HCT116 (cell line): Measurements from ENCODE around the gene WDR5. TPM values are rescaled to one million over a fixed set of nuclear protein-coding genes. Genes with fewer than 3 reads are reported as not detected.

Experiments used
- ATAC-seq: fragments of 200-7000 bp; cut with Tn5 transposase; 2 replicates; pipeline ENCODE4 v1.9.1; 2020; ENCODE audit warnings: mild to moderate bottlenecking, moderate library complexity
- BruUV-seq: library from RNA; stranded (reverse); fragments of 400-500 nt; replicated peaks from 2 replicates; lab custom pipeline; 2021; lab: Mats Ljungman, UMichigan
- CTCF ChIA-PET: fragments of 300-600 bp; sonication (Branson Sonifier 250); formaldehyde crosslinking; loops from one replicate; lab custom pipeline; 2021; ENCODE audit warnings: antibody characterized with exemption; lab: Charles Lee
- POLR2A ChIA-PET: fragments of 300-600, 350-600 bp; sonication (Branson Sonifier 250); formaldehyde crosslinking; loops from one replicate; lab custom pipeline; 2021; ENCODE audit warnings: antibody characterized with exemption; lab: Charles Lee
- RAD21 ChIA-PET, 2 experiments: fragments of 300-600 bp; sonication (Branson Sonifier 250); formaldehyde crosslinking; loops; one replicate each; lab custom pipeline; 2023; ENCODE audit warnings: low total read pairs in 2 of 2; ENCODE audit not compliant: uncharacterized antibody in 2 of 2, unreplicated experiment in 2 of 2, low non-redundant PET in 1 of 2; lab: Charles Lee
- DNase-seq: peaks from one replicate; pipeline ENCODE4 v3.0.0-alpha.2; 2010; ENCODE audit warnings: low read depth, low spot score
- H2AFZ ChIP-seq: fragments of 200-600 bp; shearing (Covaris generic), sonication (generic); 2 replicates; pipeline ENCODE4 v1.6.1; 2017; ENCODE audit warnings: low read depth, mixed run types, mixed read lengths, antibody characterized with exemption, low read length; ENCODE audit not compliant: poor library complexity, severe bottlenecking
- H3K27ac ChIP-seq: 2 replicates; pipeline ENCODE4 v1.5.1; 2012; ENCODE audit warnings: low read depth, low read length
- H3K27me3 ChIP-seq: fragments of 200-600 bp; sonication (generic); 2 replicates; pipeline ENCODE4 v1.6.1; 2016; ENCODE audit warnings: mixed run types, low read length, mixed read lengths; ENCODE audit not compliant: insufficient read depth
- H3K36me3 ChIP-seq, 2 experiments: fragments of 200-500 bp in 1 of 2; fragments of 200-600 bp in 1 of 2; sonication (Bioruptor generic) in 1 of 2; sonication (generic) in 1 of 2; 2 replicates each; pipeline versions ENCODE4 v1.5.1 to v1.6.1; 2014 to 2016; ENCODE audit warnings: low read length in 2 of 2, inconsistent platforms in 1 of 2, mixed read lengths in 1 of 2, mixed run types in 1 of 2; ENCODE audit not compliant: insufficient read depth in 2 of 2, control insufficient read depth in 1 of 2
- H3K4me1 ChIP-seq, 2 experiments: fragments of 200-600 bp in 1 of 2; sonication (generic) in 1 of 2; 2 replicates each; pipeline versions ENCODE4 v1.5.1 to v1.6.1; 2012 to 2017; ENCODE audit warnings: low read length in 2 of 2, inconsistent platforms in 1 of 2, mild to moderate bottlenecking in 1 of 2, mixed read lengths in 1 of 2, mixed run types in 1 of 2, moderate library complexity in 1 of 2; ENCODE audit not compliant: insufficient read depth in 2 of 2, control insufficient read depth in 1 of 2
- H3K4me2 ChIP-seq: fragments of 200-600 bp; sonication (generic); 2 replicates; pipeline ENCODE4 v1.6.1; 2017; ENCODE audit warnings: mixed run types, low read length, mixed read lengths
- H3K4me3 ChIP-seq, 2 experiments: fragments of 200-600 bp in 1 of 2; sonication (generic) in 1 of 2; replicated peaks in 1 of 2; 2 replicates each; pipeline ENCODE4 v1.5.1; 2011 to 2016; ENCODE audit warnings: low read length in 2 of 2, control low read depth in 1 of 2, low read depth in 1 of 2, mild to moderate bottlenecking in 1 of 2, mixed read lengths in 1 of 2, mixed run types in 1 of 2
- H3K79me2 ChIP-seq: fragments of 200-600 bp; sonication (generic); 2 replicates; pipeline ENCODE4 v1.6.1; 2017; ENCODE audit warnings: mild to moderate bottlenecking, mixed run types, low read length, moderate library complexity, mixed read lengths; ENCODE audit not compliant: insufficient read depth
- H3K9ac ChIP-seq: fragments of 200-600 bp; sonication (generic); 2 replicates; pipeline ENCODE4 v1.6.1; 2016; ENCODE audit warnings: low read length, mixed read lengths
- H3K9me2 ChIP-seq: fragments of 200-600 bp; sonication (generic), shearing (Covaris generic); 2 replicates; pipeline ENCODE4 v1.6.1; 2017; ENCODE audit warnings: mixed run types, mild to moderate bottlenecking, moderate library complexity; ENCODE audit not compliant: insufficient read depth
- H3K9me3 ChIP-seq, 2 experiments: fragments of 200-500 bp in 1 of 2; fragments of 200-600 bp in 1 of 2; sonication (Bioruptor generic) in 1 of 2; sonication (generic) in 1 of 2; 2 replicates each; pipeline ENCODE4 v1.6.1; 2014 to 2017; ENCODE audit warnings: low read length in 2 of 2, mixed read lengths in 2 of 2, inconsistent platforms in 1 of 2, low read depth in 1 of 2, mild to moderate bottlenecking in 1 of 2, mixed run types in 1 of 2, moderate library complexity in 1 of 2; ENCODE audit not compliant: control insufficient read depth in 1 of 2, insufficient read depth in 1 of 2
- H4K20me1 ChIP-seq: fragments of 200-600 bp; sonication (generic), shearing (Covaris generic); 2 replicates; pipeline ENCODE4 v1.6.1; 2017; ENCODE audit warnings: mixed run types, mild to moderate bottlenecking, moderate library complexity; ENCODE audit not compliant: insufficient read depth
- ATF3 ChIP-seq: IDR thresholded peaks from 2 replicates; pipeline ENCODE4 v1.6.1; 2012
- CBX3 ChIP-seq: IDR thresholded peaks from 2 replicates; pipeline ENCODE4 v1.6.1; 2012; ENCODE audit warnings: low read depth
- CEBPB ChIP-seq: IDR thresholded peaks from 2 replicates; pipeline ENCODE4 v1.6.1; 2012; ENCODE audit warnings: low read depth
- CTCF ChIP-seq, 3 experiments: fragments of 200-600 bp in 1 of 3; sonication (generic) in 1 of 3; IDR thresholded peaks in 2 of 3; conservative IDR thresholded peaks in 1 of 3; 2 replicates each; pipeline ENCODE4 v1.5.1; 2012 to 2017; ENCODE audit warnings: low read depth in 2 of 3, low read length in 2 of 3, antibody characterized with exemption in 1 of 3, borderline replicate concordance in 1 of 3, control low read depth in 1 of 3, mild to moderate bottlenecking in 1 of 3, mixed read lengths in 1 of 3, mixed run types in 1 of 3, moderate library complexity in 1 of 3; ENCODE audit not compliant: insufficient read depth in 1 of 3
- EGR1 ChIP-seq: IDR thresholded peaks from 2 replicates; pipeline ENCODE4 v1.6.1; 2012; ENCODE audit warnings: low read depth
- ELF1 ChIP-seq: IDR thresholded peaks from 2 replicates; pipeline ENCODE4 v1.6.1; 2012; ENCODE audit warnings: low read depth, borderline replicate concordance
- EZH2 ChIP-seq: fragments of 200-600 bp; sonication (generic); IDR thresholded peaks from 2 replicates; pipeline ENCODE4 v1.6.1; 2017; ENCODE audit warnings: antibody characterized with exemption, mixed run types
- EZH2phosphoT487 ChIP-seq: fragments of 200-600 bp; IDR thresholded peaks from 2 replicates; pipeline ENCODE4 v1.6.1; 2018; ENCODE audit warnings: antibody characterized with exemption, borderline replicate concordance
- JUND ChIP-seq: IDR thresholded peaks from 2 replicates; pipeline ENCODE4 v1.6.1; 2012
- MAX ChIP-seq: IDR thresholded peaks from 2 replicates; pipeline ENCODE4 v1.6.1; 2012
- POLR2A ChIP-seq: IDR thresholded peaks from 2 replicates; pipeline ENCODE4 v1.7.0; 2011; ENCODE audit warnings: borderline replicate concordance; ENCODE audit not compliant: insufficient read depth, insufficient read length; ENCODE audit errors: extremely low read depth
- POLR2AphosphoS5 ChIP-seq: IDR thresholded peaks from 2 replicates; pipeline ENCODE4 v1.6.1; 2011; ENCODE audit warnings: mild to moderate bottlenecking, low read depth, low read length, moderate library complexity
- RAD21 ChIP-seq: IDR thresholded peaks from 2 replicates; pipeline ENCODE4 v1.6.1; 2012; ENCODE audit warnings: low read depth, mild to moderate bottlenecking
- SP1 ChIP-seq: IDR thresholded peaks from 2 replicates; pipeline ENCODE4 v1.6.1; 2012; ENCODE audit warnings: low read depth
- TCF7L2 ChIP-seq: IDR thresholded peaks from 2 replicates; pipeline ENCODE4 v1.7.0; 2011; ENCODE audit warnings: borderline replicate concordance, inconsistent platforms; ENCODE audit not compliant: insufficient read depth, insufficient read length; ENCODE audit errors: extremely low read depth
- ZBTB33 ChIP-seq: IDR thresholded peaks from 2 replicates; pipeline ENCODE4 v1.6.1; 2011; ENCODE audit warnings: mild to moderate bottlenecking, low read length, moderate library complexity; ENCODE audit not compliant: insufficient replicate concordance; ENCODE audit errors: extremely low read depth
- ZNF274 ChIP-seq: fragments of 200-500 bp; sonication (Bioruptor generic); IDR thresholded peaks from 2 replicates; pipeline ENCODE4 v1.6.1; 2014; ENCODE audit warnings: mild to moderate bottlenecking, low read depth, low read length, inconsistent platforms
- intact Hi-C: fragments of 100-400 bp; cut with micrococcal nuclease; formaldehyde crosslinking; loops from 2 replicates; pipeline ENCODE4 v1.10.0; 2022
- total RNA-seq: library from RNA; stranded (reverse); gene quantifications from one replicate; pipeline ENCODE4 v1.2.1, GENCODE V29; 2021; ENCODE audit not compliant: unreplicated experiment

The WDR5 gene
- total RNA-seq, 1 experiment from 2014 or later = 55.8 TPM

- H4K20me1 ChIP-seq = no peaks in the 10 kb centered on the region
- no peak for TF ChIP-seq ATF3
- no peak for TF ChIP-seq CEBPB
- TF ChIP-seq CBX3 = no peak
- no peak for TF ChIP-seq POLR2AphosphoS5
- TF ChIP-seq EGR1 = no peak
- TF ChIP-seq SP1 = no peak
- no peak for TF ChIP-seq ZNF274
- TF ChIP-seq POLR2A = no peak
- TF ChIP-seq ELF1 = no peak
- TF ChIP-seq MAX = no peak
- TF ChIP-seq ZBTB33 = no peak
- TF ChIP-seq RAD21 = no peak
- no peak for TF ChIP-seq JUND
- no peak for TF ChIP-seq CTCF (IDR thresholded peaks at IDR 0.05 in 2 of 3, conservative IDR thresholded peaks at IDR 0.05 in 1 of 3; ENCODE audit: borderline replicate concordance in 1 of 3, insufficient read depth in 1 of 3, low read depth in 2 of 3, low read length in 2 of 3)
- TF ChIP-seq EZH2 = no peak
- TF ChIP-seq EZH2phosphoT487 = no peak
- no peak for TF ChIP-seq TCF7L2
- no peak overlapping the region for H3K4me2 ChIP-seq
- no peaks in the 10 kb centered on the region; a peak in 1 of 4 replicates for H3K9me3 ChIP-seq
- H3K79me2 ChIP-seq = no peaks in the 10 kb centered on the region
- no TSS peak for BruUV-seq
- ChIA-PET CTCF (no interaction called here), POLR2A (no interaction called here), RAD21 (no interaction called here)
- H3K9me2 ChIP-seq = no peaks in the 10 kb centered on the region
- ATAC-seq = no peak
- H3K27ac ChIP-seq = no peak overlapping the region
- no peak overlapping the region for H3K4me3 ChIP-seq
- no peak overlapping the region for H2AFZ ChIP-seq
- DNase-seq = no peak
- H3K4me1 ChIP-seq = peaks cover 8 to 11% of the 10 kb centered on the region in 2 experiments
- no peaks in the 10 kb centered on the region for H3K27me3 ChIP-seq
- intact Hi-C loops = no loop called here
- no peak overlapping the region for H3K9ac ChIP-seq
- no peaks in the 10 kb centered on the region for H3K36me3 ChIP-seq
Observed at GRCh38 chr9:134177624-134178393, 41.9 kb downstream of the WDR5 start.
